NCI-H2196 (cell line): ENCODE data around the gene CINP.
A peak's percentile ranks its signal among the peaks of the same experiment; 100 is the strongest.

Experiments
- DNase-seq: peaks from one replicate; lab custom pipeline; 2025; ENCODE audit not compliant: unreplicated experiment; lab: John Stamatoyannopoulos, UW

CINP gene

GRCh38 chr14:102362545-102363181, at the start of gene CINP, which contains the start of gene TECPR2:
TSS of gene CINP (minus strand) at chr14:102362890. CDS start at chr14:102362851, 39 bp downstream.
TSS of gene TECPR2 (plus strand) at chr14:102362941. CDS start at chr14:102376722, 13,781 bp downstream.
- DNase-seq: peak; percentile 79

- DNase-seq: peak; percentile 7
These were observed 46.0 kb upstream of the CINP start for GRCh38 chr14:102408724-102409123.

DNA sequence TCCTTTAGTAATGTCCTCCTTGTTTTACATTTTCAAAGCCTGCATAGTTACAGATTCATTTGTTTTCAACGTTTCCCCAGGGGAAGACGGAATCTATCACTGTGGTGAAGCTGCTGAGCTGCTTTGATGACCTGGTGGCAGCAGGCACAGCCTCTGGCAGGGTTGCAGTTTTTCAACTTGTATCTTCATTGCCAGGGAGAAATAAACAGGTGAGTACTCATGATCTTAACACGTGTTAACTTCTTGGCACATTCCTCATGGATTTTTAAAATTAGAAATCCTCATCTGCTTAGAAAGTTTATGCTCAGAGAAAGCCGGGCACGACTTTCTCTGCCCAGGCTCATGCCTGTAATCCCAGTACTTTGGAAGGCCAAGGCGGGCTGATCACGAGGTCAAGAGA, 44.6 kb upstream of the CINP start:
- DNase-seq: no peak

DNA sequence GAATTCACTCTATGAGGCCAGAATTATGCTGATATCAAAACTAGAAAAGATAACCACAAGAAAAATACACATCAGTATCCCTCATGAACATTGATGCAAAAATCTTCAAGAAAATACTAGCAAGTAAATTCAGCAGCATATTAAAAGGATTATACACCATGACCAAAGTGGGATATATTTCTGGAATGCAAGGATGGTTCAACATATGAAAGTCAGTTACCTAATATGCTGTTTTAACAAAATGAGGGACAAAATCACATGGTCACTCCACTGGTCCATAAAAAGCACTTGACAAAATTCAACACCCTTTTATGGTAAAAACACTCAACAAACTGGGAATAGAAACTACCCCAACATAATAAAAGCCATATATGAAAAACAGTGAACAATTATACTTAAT, 40.3 kb upstream of the CINP start:
- DNase-seq: no peak

- no peak for DNase-seq
These were observed 33.8 kb upstream of the CINP start for GRCh38 chr14:102396521-102396920.

GRCh38 chr14:102394717-102395375, 32.2 kb upstream of the CINP start:
- no peak for DNase-seq

- no peak for DNase-seq
These were observed 29.8 kb upstream of the CINP start for GRCh38 chr14:102392506-102392905.

DNA sequence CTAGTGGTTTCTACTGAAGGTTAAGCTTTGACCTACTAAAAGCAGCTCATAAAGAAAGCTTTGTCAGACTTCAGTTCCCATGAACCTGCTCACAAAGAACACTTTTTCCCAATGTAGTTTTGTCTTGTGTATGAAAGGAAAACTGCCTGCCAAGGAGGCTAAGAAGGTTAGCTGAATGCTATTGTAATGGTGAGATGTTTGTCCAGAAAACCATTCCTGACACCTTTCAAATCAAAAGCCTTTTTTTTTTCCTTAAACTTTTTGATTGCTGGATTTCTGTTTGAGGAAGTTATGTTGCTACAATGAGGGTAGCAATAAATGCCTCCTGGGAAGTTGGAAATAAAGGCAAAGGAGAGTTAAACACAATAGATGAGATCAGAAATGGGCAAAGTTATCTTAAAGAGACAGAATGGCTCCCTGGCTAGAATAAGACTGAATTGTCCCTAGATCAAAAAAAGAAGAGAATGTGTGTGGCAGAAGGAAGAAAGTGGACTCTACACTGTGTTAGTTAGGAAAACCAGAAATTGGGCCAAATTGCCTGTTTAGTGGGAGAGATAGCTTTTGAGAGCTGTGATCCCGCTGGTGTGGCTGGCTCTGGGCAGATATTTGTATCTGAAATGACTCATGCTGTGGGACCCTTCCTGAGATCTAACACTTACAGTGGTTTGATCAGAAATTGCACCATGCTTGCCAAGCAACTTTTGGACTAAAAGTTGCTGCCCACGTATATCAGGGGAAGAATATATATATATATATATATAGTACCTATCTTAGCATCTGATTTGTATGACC, 27.6 kb upstream of the CINP start:
- no peak for DNase-seq

- DNase-seq: no peak
These were observed 26.6 kb upstream of the CINP start for GRCh38 chr14:102389246-102389645.

DNA sequence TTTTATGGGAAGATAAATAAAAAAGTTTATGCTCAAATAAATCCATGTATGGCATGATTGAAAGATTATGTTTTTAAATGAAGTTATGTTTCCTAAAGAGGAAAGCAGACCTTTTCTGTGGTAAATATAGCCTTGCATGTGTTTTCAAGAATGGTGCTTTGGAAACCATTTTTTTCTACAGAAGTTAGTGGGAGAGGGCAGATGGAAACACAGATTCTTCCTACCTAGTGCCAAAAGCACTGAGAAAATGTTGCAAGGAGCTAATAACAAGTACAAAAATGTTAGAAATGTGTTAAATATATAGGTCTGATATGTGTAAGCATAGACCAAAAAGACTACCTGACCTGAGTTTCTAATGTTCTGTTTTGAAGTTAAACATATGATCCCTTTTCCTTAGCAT, 24.4 kb upstream of the CINP start:
- DNase-seq: no peak

DNA sequence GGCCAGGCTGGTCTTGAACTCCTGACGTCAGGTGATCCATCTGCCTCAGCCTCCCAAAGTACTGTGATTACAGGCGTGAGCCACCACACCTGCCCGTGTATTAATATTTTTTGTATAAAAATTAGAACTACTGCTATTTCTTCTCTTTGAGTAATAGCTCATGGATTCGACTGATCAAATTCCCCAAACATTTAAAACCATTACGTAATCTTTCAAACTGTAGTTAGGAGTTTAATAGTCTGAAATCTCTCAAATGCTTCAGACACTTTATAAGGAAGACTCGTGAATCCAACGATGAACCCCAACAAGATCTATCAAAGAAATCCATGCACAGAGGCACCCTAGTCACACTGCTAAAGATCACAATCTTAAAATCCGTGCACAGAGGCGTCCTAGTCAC, 16.1 kb upstream of the CINP start:
- DNase-seq: no peak

GRCh38 chr14:102377696-102378095, 15.0 kb upstream of the CINP start:
- no peak for DNase-seq

DNA sequence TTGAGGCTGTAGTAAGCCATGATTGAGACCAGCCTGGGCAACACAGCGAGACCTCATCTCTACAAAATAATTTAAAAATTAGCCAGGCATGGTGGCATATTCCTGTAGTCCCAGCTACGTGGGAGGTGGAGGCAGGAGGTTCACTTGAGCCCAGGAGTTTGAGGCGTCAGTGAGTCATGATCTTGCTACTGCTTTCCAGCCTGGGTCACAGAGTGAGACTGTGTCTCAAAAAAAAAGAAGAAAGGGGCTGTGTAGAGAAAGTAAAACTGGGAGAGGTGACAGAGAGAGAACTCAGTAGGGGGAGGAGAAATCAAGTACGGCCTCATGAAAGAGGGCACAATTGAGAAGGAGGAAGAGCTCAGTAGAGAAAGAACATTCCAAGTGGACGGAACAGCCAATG, 12.4 kb upstream of the CINP start:
- DNase-seq: no peak

DNA sequence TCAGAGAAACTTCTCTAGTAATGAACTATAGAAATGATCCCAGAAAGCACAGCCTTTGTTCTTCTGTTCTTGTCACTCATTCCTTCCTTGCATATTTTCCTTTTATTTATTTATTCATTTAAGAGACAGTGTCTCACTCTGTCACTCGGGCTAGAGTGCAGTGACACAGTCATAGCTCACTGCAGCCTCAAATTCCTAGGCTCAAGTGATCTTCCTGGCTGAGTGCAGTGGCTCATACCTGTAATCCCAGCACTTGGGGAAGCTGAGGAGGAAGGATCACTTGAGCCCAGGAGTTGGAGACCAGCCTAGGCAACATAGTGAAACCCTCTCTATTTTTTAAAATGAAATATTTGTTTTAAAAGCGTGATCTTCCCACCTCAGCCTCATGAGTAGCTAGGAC, 11.6 kb upstream of the CINP start:
- no peak for DNase-seq

DNA sequence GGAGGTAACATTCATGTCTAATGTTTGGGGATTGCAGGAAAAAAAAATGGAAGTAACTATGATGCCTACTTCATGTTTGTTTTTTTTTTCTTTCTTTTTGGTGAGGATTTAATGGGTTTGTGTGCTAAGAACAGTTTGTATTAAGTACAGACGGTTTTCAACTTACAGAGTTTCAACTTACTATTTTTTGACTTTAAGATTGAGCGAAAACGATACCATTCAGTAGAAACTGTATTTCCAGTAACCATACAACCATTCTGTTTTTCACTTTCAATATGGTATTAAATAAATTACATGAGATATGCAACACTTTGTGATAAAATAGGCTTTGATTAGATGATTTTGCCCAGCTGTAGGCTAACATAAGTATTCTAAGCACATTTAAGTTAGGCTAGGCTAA, 10.4 kb upstream of the CINP start:
- no peak for DNase-seq

GRCh38 chr14:102371361-102371760, 8.7 kb upstream of the CINP start:
- DNase-seq: no peak

GRCh38 chr14:102370305-102370809, 7.7 kb upstream of the CINP start:
- no peak for DNase-seq

- DNase-seq: no peak
These were observed 673 bp upstream of the CINP start for GRCh38 chr14:102363182-102363943.

GRCh38 chr14:102362084-102362483, 606 bp downstream of the CINP start:
- no peak for DNase-seq

GRCh38 chr14:102360388-102360787, 2.3 kb downstream of the CINP start:
- DNase-seq: no peak

DNA sequence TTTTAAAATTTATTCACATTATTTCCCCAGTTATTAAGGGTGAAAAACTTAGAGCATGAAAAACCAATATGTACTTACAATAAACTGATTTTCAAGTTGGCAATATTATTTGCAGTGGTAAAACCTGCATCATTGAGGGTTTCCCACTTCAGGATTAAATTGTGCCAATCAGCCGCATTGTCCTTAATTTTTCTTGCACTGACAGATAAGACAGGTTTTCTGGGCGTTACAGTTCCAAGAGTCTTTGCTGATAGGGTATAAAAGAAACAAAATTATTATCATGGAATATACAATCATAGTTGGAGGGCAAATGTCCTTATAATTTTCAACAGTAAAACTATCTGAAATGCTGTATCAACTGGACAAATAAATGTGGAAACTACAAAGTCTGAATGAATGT, 3.3 kb downstream of the CINP start:
- no peak for DNase-seq
